K562 (cell line): Measurements from ENCODE around the gene SYNE1.

ENCODE experiments used
- BCL6 ChIP-seq: fragments of 250-450 bp; sonication (Bioruptor Pico); IDR thresholded peaks from 2 replicates; pipeline ENCODE4 v1.4.0; 2020
- CBX5 ChIP-seq: IDR thresholded peaks from 2 replicates; pipeline ENCODE4 v1.6.1; 2014; ENCODE audit warnings: low read depth, borderline replicate concordance
- EP300 ChIP-seq: IDR thresholded peaks from 2 replicates; pipeline ENCODE4 v1.6.1; 2012; ENCODE audit warnings: low read length, improper control_type of control experiment
- GATA2 ChIP-seq: sonication (generic); formaldehyde crosslinking; IDR thresholded peaks from 2 replicates; pipeline ENCODE4 v1.4.0; 2020; ENCODE audit warnings: mild to moderate bottlenecking, missing genetic modification reagents
- HSF4 ChIP-seq: fragments of 250-450 bp; sonication (Bioruptor Pico); IDR thresholded peaks from 2 replicates; pipeline ENCODE4 v2.1.2; 2022; ENCODE audit warnings: mild to moderate bottlenecking, moderate library complexity, borderline replicate concordance
- NRF1 ChIP-seq, 2 experiments: fragments of 450-650 bp; IDR thresholded peaks in 1 of 2; conservative IDR thresholded peaks in 1 of 2; 2 replicates each; pipeline ENCODE4 v1.6.1; 2014; ENCODE audit warnings: mild to moderate bottlenecking in 2 of 2
- PHF8 ChIP-seq: fragments of 200-600 bp; sonication (generic); IDR thresholded peaks from 2 replicates; pipeline ENCODE4 v1.6.1; 2012; ENCODE audit warnings: mixed run types, mild to moderate bottlenecking, inconsistent platforms, low read length, moderate library complexity, borderline replicate concordance
- POLR2A ChIP-seq: fragments of 450-650 bp; conservative IDR thresholded peaks from 2 replicates; pipeline ENCODE4 v1.6.1; 2016
- RAD21 ChIP-seq, 2 experiments: fragments of 250-450 bp in 1 of 2; fragments of 450-650 bp in 1 of 2; sonication (Bioruptor Pico) in 1 of 2; formaldehyde crosslinking in 1 of 2; IDR thresholded peaks in 1 of 2; conservative IDR thresholded peaks in 1 of 2; 2 replicates each; pipeline versions ENCODE4 v1.4.0 to v1.8.0; 2020 to 2022; ENCODE audit warnings: mild to moderate bottlenecking in 2 of 2, moderate library complexity in 1 of 2
- REST ChIP-seq, 2 experiments: fragments of 450-650 bp; formaldehyde crosslinking in 1 of 2; IDR thresholded peaks; 2 replicates each; pipeline versions ENCODE4 v1.4.0 to v1.6.1; 2014 to 2020; ENCODE audit warnings: mild to moderate bottlenecking in 2 of 2, borderline replicate concordance in 1 of 2, low read depth in 1 of 2
- TAF1 ChIP-seq: IDR thresholded peaks from 2 replicates; pipeline ENCODE4 v1.6.1; 2011; ENCODE audit warnings: mild to moderate bottlenecking, low read length, moderate library complexity; ENCODE audit not compliant: insufficient read depth, control insufficient read depth, severe bottlenecking; ENCODE audit errors: extremely low read depth
- ZMIZ1 ChIP-seq, 2 experiments: fragments of 150-350 bp in 1 of 2; IDR thresholded peaks; 2 replicates each; pipeline ENCODE4 v1.6.1; 2012 to 2016; ENCODE audit warnings: low read depth in 2 of 2, low read length in 2 of 2, mild to moderate bottlenecking in 1 of 2, moderate library complexity in 1 of 2
- ZNF766 ChIP-seq: fragments of 200-800 bp; sonication (Bioruptor generic); conservative IDR thresholded peaks from 2 replicates; pipeline ENCODE4 v1.6.1; 2016; ENCODE audit warnings: missing genetic modification characterization, missing compliant biosample characterization
- TF ChIP-seq, protein P1 (sequence below), 2 experiments: fragments of 200-800 bp in 1 of 2; sonication (Bioruptor generic) in 1 of 2; sonication (generic) in 1 of 2; formaldehyde crosslinking in 1 of 2; IDR thresholded peaks in 1 of 2; conservative IDR thresholded peaks in 1 of 2; 2 replicates each; pipeline versions ENCODE4 v1.5.0 to v1.6.1; 2016 to 2020; ENCODE audit warnings: missing compliant biosample characterization in 1 of 2, missing genetic modification characterization in 1 of 2, missing genetic modification reagents in 1 of 2

- no peak for TF ChIP-seq RAD21 (CRISPR knock-in tag; conservative IDR thresholded peaks at IDR 0.05 in 1 of 2, IDR thresholded peaks at IDR 0.05 in 1 of 2)
- no peak for TF ChIP-seq NRF1 (conservative IDR thresholded peaks at IDR 0.05 in 1 of 2, IDR thresholded peaks at IDR 0.05 in 1 of 2)
- TF ChIP-seq GATA2: no peak
- no peak for TF ChIP-seq CBX5
- TF ChIP-seq REST (IDR thresholded peaks at IDR 0.05; ENCODE audit: borderline replicate concordance): no peak
- TF ChIP-seq REST (CRISPR knock-in tag; IDR thresholded peaks at IDR 0.05; ENCODE audit: low read depth): no peak
- TF ChIP-seq TAF1: no peak
- no peak for TF ChIP-seq EP300
- TF ChIP-seq HSF4 (CRISPR knock-in tag): no peak
- TF ChIP-seq ZMIZ1 (IDR thresholded peaks at IDR 0.05; ENCODE audit: low read depth in 2 of 2, low read length in 2 of 2): no peak
- no peak for TF ChIP-seq BCL6 (CRISPR knock-in tag)
- TF ChIP-seq, protein P1, sequence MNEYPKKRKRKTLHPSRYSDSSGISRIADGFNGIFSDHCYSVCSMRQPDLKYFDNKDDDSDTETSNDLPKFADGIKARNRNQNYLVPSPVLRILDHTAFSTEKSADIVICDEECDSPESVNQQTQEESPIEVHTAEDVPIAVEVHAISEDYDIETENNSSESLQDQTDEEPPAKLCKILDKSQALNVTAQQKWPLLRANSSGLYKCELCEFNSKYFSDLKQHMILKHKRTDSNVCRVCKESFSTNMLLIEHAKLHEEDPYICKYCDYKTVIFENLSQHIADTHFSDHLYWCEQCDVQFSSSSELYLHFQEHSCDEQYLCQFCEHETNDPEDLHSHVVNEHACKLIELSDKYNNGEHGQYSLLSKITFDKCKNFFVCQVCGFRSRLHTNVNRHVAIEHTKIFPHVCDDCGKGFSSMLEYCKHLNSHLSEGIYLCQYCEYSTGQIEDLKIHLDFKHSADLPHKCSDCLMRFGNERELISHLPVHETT (CRISPR knock-in tag; conservative IDR thresholded peaks at IDR 0.05 in 1 of 2, IDR thresholded peaks at IDR 0.05 in 1 of 2): no peak
- no peak for TF ChIP-seq PHF8
- no peak for TF ChIP-seq ZNF766 (CRISPR knock-in tag)
- TF ChIP-seq POLR2A: no peak
Measured at GRCh38 chr6:152461556-152461955, 175.6 kb downstream of the SYNE1 start.
